Coronary artery (tissue), 2 donors: ENCODE results near the gene RBCK1.

Experiments
- DNase-seq: peaks from one replicate; pipeline ENCODE4 v3.0.0-alpha.2; 2017; ENCODE audit warnings: low spot score
- H3K27ac ChIP-seq, 2 donors: fragments of 200-600 bp; sonication (generic); one replicate each; pipeline ENCODE4 v1.5.1; 2016 to 2019
- H3K4me3 ChIP-seq: fragments of 200-600 bp; sonication (generic); 2 replicates; pipeline ENCODE4 v1.5.1; 2016; ENCODE audit warnings: mild to moderate bottlenecking, moderate library complexity
- CTCF ChIP-seq: fragments of 200-600 bp; sonication (generic); IDR thresholded peaks from one replicate; pipeline ENCODE4 v1.5.1; 2019; ENCODE audit warnings: antibody characterized with exemption

Gene RBCK1

GRCh38 chr20:407953-408842 lies at the start of gene RBCK1:
Gene RBCK1 (plus strand): TSS chr20:408299. CDS start chr20:408758, 459 bp downstream.
- H3K4me3 ChIP-seq = peak within 1 kb of the TSS; percentile 92
- H3K27ac ChIP-seq = peak within 1 kb of the TSS; percentile 90 to 96
- TF ChIP-seq CTCF = no peak
- peak; percentile 91 for DNase-seq

GRCh38 chr20:358891-359555 lies 49.1 kb upstream of the RBCK1 start:
- no peak for DNase-seq
- no peak overlapping the region for H3K27ac ChIP-seq
- TF ChIP-seq CTCF = no peak
- no peak overlapping the region for H3K4me3 ChIP-seq

GRCh38 chr20:361561-361960 lies 46.5 kb upstream of the RBCK1 start:
- H3K4me3 ChIP-seq = no peak overlapping the region
- DNase-seq = no peak
- TF ChIP-seq CTCF = no peak
- no peak overlapping the region for H3K27ac ChIP-seq

DNA sequence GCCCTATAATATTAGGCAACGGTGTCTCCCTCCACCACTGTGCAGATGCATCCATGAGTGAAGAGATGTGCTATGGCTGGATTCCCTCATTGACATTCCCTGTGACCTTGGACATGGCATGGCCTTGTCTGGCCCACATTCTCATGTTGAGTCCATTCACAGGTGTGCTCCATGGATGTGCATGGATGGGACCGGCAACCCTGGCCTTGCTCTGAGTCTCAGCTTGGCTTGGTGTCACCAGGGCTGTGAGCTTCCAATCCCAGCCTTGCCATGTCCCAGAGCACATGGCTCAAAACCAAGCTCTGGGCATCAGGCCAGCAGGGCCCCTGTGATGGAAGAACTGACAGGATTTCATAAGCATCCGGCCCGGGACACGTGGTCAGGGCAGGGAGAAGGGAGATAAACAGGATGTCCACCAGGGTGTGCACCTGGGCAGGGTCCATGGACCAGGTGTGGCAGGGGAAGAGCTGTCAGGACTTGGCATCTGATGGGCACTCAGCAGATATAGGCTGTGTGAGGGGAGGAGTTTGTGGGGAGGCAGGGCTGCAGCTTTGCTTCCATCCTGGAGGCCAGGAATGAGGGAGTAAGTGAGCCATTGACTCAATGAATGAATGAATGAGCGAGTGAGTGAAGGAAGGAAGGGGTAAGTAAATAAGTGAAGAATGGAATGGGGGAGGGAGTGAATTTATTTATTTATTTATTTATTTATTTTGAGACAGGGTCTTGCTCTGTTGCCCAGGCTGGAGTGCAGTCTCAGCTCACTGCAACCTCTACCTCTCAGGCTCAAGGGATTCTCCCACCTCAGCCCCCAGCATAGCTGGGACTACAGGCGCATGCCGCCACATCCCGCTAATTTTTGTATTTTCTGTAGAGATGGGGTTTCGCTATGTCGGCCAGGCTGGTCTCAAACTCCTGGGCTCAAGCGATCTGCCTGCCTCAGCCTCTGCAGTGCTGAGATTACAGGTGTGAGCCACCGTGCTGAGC lies 45.5 kb upstream of the RBCK1 start:
- no peak overlapping the region for H3K27ac ChIP-seq
- H3K4me3 ChIP-seq = no peak overlapping the region
- no peak for DNase-seq
- TF ChIP-seq CTCF = no peak

- TF ChIP-seq CTCF = no peak
- H3K4me3 ChIP-seq = no peak overlapping the region
- H3K27ac ChIP-seq = no peak overlapping the region
- no peak for DNase-seq
These were observed 44.6 kb upstream of the RBCK1 start for GRCh38 chr20:363319-364078.
